Inflammatory macrophage (primary cell): Measurements from ENCODE around the gene CCDC27.

ENCODE experiments used
- DNase-seq, 2 donors: peaks; one replicate each; pipeline ENCODE4 v3.0.0-alpha.2; 2020 to 2022

CCDC27 gene

DNA sequence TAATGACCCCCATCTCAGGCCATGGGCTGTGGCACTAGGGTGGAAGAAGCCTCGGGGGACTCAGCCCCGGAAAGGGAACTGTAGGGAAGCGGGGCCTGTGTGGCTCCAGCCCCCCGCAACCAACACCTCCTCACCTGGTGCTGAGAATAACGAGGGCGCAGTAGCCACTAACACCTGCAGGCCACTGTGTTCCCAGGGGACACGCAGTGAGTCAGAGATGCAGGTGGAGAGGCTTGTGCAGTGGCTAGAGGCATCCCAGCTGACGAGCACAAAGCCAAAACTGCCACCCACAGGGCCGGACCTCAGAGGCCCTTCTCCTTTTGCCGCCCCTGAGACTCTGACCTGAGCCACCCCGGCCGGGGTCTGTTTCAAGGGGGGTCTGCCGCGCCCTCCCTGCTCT lies 33.5 kb upstream of the CCDC27 start:
- DNase-seq = no peak

DNA sequence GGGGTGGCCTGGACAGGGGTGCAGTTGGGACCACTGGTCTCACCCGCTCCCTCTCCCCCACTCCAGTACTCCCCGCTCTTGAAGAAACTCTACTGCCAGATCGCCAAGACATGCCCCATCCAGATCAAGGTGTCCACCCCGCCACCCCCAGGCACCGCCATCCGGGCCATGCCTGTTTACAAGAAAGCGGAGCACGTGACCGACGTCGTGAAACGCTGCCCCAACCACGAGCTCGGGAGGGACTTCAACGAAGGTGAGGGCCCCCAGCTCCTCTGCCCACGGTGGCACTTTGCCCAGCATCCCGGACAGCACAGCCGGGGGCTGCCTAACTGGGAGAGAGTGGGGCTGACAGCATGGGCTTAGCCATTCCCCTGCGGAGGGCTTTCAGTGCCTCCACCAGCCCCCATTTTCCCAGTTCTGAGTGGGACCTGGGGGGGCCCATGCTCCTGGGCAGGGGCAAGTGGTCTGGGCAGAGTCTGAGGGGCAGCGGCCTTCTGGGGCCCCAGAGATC lies 30.2 kb upstream of the CCDC27 start:
- DNase-seq = no peak

DNA sequence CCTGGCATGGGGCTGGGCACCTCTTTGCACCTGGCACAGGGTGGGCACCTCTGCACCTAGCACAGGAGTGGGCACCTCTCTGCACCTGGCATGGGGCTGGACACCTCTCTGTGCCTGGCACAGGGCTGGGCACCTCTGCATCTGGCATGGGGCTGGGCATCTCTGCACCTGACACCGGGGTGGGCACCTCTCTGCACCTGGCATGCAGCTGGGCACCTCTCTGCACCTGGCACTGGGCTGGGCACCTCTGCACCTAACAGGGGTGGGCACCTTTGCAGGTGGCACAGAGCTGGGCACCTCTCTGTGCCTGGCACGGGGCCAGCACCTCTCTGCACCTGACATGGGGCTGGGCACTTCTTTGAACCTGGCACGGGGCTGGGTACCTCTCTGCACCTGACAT lies 29.4 kb upstream of the CCDC27 start:
- no peak for DNase-seq

DNA sequence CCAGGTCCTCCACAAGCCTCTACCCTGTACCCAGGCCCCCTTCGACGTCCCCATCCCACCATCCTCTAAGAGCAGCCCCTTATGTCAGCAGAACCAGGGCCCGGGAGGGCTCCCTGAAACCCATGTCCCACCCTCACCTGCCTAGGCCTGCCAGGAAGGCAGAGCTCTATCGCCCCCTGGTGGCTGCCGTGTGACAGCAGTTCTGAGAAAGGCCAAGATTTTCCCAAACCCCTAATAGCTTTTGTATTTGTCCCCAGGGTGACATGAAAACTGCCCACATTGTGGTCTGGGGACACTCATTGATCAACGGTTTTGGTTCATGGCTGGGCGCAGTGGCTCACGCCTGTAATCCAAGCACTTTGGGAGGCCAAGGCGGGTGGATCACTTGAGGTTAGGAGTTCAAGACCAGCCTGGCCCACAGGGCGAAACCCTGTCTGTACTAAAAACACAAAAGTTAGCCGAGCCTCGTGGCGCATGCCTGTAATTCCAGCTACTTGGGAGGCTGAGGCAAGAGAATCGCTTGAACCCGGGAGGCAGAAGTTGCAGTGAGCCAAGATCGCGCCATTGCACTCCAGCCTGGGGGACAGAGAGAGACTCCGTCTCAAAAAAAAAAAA lies 27.7 kb upstream of the CCDC27 start:
- DNase-seq = peak; percentile 50 to 72

DNA sequence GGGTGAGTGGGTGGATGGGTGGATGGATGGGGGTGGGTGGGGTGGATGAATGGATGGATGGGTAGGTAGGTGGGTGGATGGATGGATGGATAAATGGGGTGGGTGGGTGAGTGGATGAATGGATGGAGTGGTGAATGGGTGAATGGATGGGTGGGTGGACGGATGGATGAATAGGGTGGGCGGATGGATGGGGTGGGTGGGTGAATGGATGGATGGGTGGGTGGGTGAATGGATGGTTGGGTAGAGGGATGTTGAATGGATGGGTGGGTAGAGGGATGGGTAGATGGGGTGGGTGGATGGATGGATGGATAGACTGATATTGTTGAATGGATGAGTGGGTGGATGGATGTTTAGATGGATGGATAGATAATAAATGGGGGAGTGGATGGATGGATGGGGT lies 26.9 kb upstream of the CCDC27 start:
- DNase-seq = no peak

DNA sequence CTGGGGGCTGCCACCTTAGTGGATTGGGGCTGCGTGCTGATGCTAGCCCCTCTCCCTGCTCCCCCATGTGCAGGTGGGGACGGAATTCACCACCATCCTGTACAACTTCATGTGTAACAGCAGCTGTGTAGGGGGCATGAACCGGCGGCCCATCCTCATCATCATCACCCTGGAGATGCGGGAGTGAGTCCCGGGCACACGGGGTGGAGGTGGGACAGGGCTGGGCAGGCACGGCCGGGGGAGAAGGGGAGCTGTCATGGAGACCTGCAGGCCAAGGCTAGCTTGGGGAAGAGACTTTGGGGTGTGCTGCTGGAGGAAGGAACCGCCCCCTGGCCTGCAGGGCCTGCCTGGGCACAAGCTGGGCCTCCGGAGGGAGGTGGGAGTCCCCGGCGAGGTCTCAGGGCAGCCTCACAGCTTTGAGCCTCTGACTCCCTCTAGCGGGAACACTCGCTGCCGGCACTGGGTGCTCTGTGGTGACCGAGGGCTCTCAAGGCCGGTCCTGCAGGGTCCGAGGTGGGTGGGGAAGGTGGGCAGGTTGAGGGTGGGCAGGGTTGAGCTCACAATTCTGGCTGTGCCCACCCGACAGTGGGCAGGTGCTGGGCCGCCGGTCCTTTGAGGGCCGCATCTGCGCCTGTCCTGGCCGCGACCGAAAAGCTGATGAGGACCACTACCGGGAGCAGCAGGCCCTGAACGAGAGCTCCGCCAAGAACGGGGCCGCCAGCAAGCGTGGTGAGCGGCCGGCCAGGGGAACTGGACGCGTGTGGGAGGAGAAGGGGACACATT lies 25.0 kb upstream of the CCDC27 start:
- peak; percentile 27 to 41 for DNase-seq

DNA sequence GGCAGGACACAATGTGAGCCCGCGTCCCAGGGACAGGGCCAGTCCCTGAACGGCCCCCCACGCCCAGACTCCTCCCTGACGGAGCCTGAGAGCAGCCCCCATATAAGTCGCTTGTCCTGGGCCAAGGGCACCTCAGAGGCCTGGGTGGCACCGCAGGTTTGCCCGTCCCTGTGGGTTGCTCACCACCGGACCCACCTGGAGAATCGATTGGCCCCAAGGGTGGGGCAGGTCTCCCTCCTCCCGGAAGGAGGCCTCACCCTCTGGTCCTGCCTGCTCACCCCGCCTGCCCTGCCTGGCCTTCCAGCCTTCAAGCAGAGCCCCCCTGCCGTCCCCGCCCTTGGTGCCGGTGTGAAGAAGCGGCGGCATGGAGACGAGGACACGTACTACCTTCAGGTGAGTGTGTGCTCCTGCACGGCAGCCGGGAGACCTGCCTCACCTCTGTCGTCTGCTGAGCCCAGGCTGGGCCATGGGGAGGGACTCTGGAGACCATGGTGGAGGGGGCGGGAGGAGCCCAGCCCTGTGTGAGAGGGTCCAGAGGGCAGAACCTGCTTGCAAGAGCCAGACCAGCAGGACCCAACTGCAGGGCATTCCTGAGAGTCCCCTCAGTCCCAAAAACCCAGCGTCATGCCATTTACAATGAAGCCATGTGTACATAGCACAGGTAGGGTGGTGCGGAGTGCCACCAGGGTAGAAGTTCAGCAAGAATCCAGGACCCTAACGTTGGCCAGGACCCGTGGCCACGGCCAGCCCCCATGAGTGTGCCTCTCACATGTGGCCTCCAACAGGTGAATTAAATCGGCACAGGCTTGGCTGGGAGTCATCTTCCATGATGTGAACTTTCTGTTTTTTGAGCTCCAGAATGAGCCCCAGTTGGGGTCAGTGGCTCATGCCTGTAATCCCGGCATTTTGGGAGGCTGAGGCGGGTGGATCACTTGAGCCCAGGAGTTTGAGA lies 24.1 kb upstream of the CCDC27 start:
- no peak for DNase-seq

DNA sequence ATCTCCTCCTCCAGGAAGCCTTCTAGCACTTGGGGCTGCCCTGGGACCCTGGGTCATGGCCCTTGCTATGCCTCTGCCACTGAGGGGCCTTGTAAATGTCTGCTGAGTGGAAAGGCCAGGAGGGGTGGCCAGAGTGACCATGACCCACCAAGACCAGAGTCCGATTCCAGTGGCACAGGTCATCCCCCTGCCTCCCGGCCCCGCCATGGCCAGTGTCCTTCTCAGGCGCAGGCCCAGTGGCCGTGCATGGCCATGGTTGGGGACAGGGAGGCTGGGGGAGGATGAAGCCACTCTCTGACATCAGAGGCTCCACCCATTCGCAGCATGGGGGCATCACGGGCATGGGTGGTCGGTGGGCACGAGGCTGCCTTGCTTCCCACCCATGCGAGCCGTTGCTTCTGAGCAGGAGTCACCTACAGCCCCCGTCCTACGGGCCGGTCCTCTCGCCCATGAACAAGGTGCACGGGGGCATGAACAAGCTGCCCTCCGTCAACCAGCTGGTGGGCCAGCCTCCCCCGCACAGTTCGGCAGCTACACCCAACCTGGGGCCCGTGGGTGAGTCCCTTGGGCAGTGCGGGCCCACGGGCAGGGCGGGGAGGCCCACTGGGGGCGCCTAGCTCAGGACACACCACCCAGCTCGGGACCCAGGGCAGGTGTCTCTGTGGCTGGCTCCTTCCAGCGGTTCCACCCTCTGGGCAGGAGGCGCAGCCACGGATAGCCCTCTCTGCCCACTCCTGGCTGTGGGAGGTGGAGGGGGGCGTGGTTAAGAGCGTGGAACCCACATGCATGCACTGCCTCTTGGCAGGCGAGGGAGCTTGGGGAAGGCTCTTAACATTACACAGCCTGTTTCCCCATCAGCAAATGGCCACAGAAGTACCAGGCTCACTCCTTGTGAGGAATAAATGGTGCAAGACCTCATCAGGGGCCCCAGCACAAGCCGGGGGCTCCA lies 22.4 kb upstream of the CCDC27 start:
- no peak for DNase-seq

DNA sequence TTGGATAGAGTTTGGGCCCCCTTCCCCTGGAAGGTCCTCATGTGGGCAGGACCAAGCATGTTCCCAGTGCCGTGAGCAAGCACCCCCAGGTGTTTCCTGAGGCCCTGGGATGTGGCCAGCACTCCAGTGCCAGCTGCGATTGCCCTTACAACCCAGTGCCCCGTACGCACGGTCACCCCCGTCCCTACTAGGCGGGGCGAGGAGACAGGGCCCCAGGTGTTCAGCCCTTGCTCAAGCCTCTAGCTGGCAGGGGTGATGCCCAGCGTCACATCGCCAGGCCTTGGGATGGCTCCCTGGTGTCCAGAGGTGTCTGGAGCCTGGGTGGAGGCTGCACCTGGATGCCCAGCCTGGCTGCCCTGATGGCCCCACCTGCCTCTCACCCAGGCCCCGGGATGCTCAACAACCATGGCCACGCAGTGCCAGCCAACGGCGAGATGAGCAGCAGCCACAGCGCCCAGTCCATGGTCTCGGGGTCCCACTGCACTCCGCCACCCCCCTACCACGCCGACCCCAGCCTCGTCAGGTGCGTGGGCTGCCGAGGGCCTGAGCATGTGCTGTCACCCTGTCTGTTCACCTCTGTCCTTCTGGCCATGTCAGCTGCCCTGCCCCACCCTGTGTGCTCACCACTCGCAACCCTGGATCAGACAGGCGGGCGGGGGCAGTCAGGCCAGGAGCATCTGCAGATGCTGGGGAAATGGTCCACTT lies 21.6 kb upstream of the CCDC27 start:
- no peak for DNase-seq

DNA sequence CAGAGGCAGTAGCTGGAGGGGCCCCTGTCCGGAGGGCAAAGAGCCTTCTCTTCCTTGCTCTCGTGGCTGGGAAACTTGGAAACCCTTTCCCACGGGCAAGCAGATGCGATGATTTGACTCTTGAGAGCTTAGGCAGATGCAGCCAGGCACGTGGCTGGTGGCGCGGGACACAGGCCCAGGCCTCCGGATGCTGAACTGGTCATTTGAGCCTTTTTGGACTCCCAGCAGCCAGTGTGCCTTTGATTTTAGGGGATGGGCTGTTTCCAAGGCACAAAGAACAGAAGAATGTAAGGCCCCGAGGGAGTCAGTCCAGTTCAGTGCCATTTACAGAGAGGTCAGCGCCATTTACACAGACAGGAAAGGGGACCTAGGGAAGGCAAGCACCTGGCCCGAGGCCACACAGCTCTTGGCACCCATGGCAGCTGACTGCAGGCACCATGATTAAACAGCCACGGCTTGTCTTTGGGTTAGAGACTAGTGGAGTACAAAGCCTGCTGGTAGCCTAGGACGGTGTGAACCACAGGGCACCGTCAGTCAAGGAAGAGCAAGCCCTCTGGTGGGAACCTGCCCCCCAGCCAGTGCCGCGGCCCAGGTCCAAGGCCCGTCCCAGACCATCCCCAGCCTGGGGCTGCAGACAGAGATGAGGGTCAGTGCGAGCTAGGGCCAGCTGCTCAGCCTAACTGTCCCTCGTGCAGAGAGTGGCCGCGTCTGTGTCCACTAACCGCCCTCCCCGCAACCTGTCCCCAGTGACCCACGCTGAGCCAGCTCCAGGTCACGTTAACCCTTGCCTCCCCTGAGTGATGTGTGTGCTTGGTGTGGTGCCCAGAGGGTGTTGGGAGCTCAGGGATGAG lies 20.4 kb upstream of the CCDC27 start:
- DNase-seq = no peak

DNA sequence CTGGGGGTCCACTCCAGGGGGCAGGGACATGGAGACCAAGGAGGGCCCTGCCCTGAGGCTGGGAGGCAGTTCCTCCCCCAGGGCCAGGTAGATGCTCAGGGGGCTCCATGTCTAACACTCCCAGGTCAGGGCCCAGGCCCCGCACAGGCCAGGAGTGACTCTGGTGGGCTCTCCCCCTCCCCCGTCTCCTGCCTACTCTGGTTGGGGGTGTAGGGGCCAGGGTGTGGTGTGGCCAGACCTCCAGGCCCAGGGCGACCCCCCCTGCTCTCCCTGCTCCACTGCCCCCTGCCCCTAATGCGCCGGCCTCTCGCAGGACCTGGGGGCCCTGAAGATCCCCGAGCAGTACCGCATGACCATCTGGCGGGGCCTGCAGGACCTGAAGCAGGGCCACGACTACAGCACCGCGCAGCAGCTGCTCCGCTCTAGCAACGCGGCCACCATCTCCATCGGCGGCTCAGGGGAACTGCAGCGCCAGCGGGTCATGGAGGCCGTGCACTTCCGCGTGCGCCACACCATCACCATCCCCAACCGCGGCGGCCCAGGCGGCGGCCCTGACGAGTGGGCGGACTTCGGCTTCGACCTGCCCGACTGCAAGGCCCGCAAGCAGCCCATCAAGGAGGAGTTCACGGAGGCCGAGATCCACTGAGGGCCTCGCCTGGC lies 19.7 kb upstream of the CCDC27 start:
- DNase-seq = no peak

DNA sequence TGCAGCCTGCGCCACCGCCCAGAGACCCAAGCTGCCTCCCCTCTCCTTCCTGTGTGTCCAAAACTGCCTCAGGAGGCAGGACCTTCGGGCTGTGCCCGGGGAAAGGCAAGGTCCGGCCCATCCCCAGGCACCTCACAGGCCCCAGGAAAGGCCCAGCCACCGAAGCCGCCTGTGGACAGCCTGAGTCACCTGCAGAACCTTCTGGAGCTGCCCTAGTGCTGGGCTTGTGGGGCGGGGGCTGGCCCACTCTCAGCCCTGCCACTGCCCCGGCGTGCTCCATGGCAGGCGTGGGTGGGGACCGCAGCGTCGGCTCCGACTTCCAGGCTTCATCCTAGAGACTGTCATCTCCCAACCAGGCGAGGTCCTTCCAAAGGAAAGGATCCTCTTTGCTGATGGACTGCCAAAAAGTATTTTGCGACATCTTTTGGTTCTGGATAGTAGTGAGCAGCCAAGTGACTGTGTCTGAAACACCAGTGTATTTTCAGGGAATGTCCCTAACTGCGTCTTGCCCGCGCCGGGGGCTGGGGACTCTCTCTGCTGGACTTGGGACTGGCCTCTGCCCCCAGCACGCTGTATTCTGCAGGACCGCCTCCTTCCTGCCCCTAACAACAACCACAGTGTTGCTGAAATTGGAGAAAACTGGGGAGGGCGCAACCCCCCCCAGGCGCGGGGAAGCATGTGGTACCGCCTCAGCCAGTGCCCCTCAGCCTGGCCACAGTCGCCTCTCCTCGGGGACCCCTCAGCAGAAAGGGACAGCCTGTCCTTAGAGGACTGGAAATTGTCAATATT lies 19.0 kb upstream of the CCDC27 start:
- no peak for DNase-seq

DNA sequence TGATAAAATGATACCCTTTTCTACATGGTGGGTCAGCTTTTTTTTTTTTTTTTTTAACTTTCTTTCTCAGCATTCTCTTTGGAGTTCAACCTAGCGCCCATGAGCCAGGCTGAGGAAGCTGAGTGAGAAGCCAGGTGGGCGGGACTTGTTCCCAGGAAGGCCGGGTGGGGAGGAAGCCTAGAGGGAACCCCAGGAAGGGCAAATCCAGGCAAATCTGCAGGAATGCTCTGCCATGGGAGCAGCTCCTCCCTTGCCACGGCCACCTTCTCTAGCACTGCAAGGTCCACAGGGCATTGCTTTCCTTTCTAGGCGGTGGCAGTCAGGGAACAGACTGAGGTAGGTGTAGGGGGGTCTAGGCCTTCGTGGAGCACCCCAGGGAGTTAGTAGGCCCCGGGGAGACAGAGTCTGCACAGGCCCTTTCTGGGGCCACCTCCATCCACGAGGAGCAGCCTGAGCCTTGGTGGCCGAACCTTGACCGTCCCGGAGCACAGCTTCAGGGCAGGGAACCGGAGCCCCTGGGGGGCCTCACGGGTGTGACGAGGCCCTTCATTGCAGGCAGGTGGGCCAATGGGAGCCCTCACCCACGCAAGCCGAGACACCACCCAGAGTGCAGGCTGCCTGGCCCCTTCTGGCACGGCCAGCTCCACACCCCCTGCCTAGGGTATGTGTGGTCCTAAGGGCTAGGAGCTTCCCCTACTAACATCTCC lies 18.2 kb upstream of the CCDC27 start:
- DNase-seq = no peak

DNA sequence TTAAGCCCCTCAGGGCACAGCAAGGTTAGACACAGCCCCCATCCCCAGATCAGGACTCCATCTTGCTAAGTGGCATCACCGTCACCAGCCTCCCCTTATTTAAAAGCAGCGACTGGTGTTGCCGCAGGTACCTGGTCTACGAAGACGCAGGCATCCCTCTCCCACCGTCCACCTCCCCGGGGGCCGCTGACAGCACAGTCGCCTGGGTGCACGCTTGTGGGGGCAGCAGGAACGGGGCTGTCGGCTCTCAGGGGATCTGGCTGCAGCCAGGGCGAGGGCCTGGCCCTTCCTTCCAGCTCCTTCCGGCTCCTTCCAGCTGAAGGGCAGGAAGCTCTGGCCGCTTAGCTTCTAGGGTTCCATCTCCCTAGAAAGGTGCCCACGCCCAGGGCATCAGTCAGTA lies 17.6 kb upstream of the CCDC27 start:
- no peak for DNase-seq

DNA sequence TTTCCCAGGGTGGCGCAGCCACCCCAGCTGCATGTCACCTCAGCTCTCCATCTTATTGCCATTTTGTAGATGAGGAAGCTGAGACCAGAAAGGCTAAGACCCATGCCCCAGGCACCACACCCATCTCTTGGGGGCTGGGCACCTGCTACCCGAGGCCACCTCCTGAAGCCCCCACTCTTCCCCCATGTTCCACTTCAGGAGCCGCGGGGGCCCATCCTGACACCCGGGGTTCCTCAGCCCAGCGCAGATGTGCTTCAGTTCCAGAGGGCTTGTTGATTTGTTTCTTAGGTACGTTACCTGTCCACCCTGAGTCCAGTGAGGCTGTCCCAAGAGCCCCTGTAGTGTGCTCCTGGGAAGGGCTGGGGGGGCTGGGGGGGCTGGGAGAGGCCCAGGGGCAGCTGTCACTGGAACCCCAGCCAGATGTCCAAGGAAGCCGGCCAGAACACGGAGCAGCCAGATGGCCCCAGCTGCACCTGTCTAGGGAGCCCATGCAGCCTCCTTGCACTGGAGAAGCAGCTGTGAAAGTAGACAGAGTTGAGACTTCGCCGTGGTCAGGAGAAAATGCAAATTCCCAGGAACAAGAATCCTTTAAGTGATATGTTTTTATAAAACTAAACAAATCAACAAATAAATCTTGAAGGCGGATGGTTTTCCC lies 17.1 kb upstream of the CCDC27 start:
- no peak for DNase-seq

DNA sequence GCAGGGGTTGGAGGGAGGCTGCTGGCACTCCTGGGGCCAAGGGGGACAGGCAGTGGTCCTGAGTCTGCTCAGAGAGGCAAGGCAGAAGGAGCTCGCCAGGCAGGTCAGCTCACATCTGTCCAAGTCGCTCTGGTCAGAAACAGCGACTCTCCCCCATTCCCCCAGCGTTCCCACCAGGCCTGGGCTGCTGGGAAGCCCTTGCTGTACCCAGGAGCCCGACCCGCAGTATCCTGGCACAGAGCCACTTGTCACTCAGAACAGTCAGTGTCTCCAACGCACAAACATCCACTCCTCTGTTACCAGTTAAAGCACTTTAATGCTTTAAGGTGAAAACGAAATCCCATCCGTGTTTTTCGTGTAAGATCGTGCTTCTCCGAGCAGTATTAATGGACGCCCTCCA lies 16.6 kb upstream of the CCDC27 start:
- DNase-seq = no peak

DNA sequence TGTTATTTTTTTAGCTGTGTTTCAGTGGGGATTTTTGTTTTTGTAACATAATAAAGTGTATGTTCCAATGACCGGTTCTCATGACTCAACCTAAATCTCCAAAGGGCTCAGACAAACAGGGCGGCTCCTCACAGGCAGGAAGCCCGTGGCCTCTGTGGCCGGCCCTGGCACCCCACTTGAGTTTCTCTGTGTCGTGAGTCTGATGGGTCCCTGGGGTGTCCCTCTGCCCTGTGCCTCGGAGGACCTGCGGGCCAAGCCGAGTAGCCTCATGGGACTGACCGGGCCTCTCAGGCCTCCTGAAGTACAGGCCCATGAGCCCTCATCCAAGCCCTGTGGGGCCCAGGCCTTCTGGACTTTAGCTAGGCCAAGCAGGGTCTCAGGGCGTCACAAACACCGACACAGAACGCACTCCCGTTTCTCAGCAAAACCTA lies 16.1 kb upstream of the CCDC27 start:
- DNase-seq = no peak

DNA sequence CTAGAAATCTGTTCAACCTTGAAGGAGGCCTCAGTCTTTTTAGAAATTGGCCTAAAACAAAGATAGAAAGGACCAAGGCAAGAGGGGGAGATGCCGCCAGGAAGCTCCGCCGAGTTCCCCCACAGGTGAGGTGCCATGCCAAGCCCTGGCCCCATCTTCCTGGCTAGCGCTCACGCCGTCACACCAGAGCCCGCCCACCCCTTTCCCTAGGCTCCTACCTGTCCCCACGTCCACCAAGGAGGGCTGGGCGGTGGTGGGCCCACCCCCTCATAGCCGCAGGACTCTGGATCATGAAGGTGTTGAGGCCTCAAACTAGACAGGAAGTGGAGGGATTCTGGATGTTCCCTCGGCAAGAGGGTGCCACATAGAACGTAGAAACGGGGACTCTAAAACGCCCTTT lies 15.5 kb upstream of the CCDC27 start:
- no peak for DNase-seq
